Thoracic aorta (tissue), 2 donors: ENCODE data around the gene SMARCB1. TPM values are rescaled to one million over a fixed set of nuclear protein-coding genes. Genes with fewer than 3 reads are reported as not detected.

Experiments
- ATAC-seq: fragments of 150-250 bp; one replicate; pipeline ENCODE4 v1.8.0; 2017; ENCODE audit warnings: low read depth; ENCODE audit not compliant: insufficient number of reproducible peaks, low FRiP score
- DNase-seq: peaks from one replicate; pipeline ENCODE4 v3.0.0-alpha.2; 2020; ENCODE audit warnings: low spot score
- H3K27ac ChIP-seq, 2 donors: fragments of 200-600 bp; sonication (generic); 1 replicate in 1 of 2; 2 replicates in 1 of 2; pipeline ENCODE4 v1.5.1; 2016; ENCODE audit warnings: mild to moderate bottlenecking in 2 of 2, moderate library complexity in 2 of 2
- H3K27me3 ChIP-seq: fragments of 200-600 bp; sonication (generic); replicated peaks from 2 replicates; pipeline ENCODE4 v1.6.0; 2016; ENCODE audit warnings: mild to moderate bottlenecking; ENCODE audit not compliant: insufficient read depth
- H3K36me3 ChIP-seq: fragments of 200-600 bp; sonication (generic); one replicate; pipeline ENCODE4 v1.5.1; 2016
- H3K4me1 ChIP-seq, 2 donors: fragments of 200-600 bp; sonication (generic); 1 replicate in 1 of 2; 2 replicates in 1 of 2; pipeline versions ENCODE4 v1.5.1 to v1.6.0; 2016; ENCODE audit warnings: low read depth in 2 of 2, mild to moderate bottlenecking in 1 of 2; ENCODE audit not compliant: control insufficient read depth in 1 of 2
- H3K4me3 ChIP-seq: fragments of 200-600 bp; sonication (generic); 2 replicates; pipeline ENCODE4 v1.5.1; 2016; ENCODE audit warnings: mild to moderate bottlenecking
- H3K9me3 ChIP-seq: fragments of 200-600 bp; sonication (generic); 2 replicates; pipeline ENCODE4 v1.5.1; 2016
- CTCF ChIP-seq: fragments of 200-600 bp; sonication (generic); IDR thresholded peaks from one replicate; pipeline ENCODE4 v1.5.1; 2019; ENCODE audit warnings: antibody characterized with exemption
- total RNA-seq, 2 donors: library from RNA; depleted of rRNA; stranded (reverse); fragments of >200 nt; gene quantifications; one replicate each; pipeline versions ENCODE4 v1.1.0 to v1.2.3, GENCODE V29; 2016

SMARCB1 gene
- total RNA-seq, 2 donors from 2014 or later: 43.5 to 50.0 TPM

GRCh38 chr22:23767673-23768548 lies 18.9 kb upstream of the SMARCB1 start, which contains the start of gene CHCHD10:
TSS of gene CHCHD10 (minus strand) at chr22:23767972. CDS start at chr22:23767874, 98 bp downstream.
- Histone ChIP-seq H3K36me3 (no peaks in the 10 kb centered on the region), H3K4me3 (peak within 1 kb of the TSS; percentile 95), H3K4me1 (peaks cover 11 to 47% of the 10 kb centered on the region in 2 donors), H3K9me3 (no peaks in the 10 kb centered on the region), H3K27ac (peak within 1 kb of the TSS; percentile 43 to 59), H3K27me3 (no peaks in the 10 kb centered on the region)
- ATAC-seq (peak; percentile 65), DNase-seq (peak; percentile 31)
- TF ChIP-seq CTCF: peak; percentile 80

- Histone ChIP-seq H3K27me3 (no peaks in the 10 kb centered on the region), H3K9me3 (no peaks in the 10 kb centered on the region), H3K4me3 (no peak overlapping the region), H3K4me1 (peaks cover 3 to 45% of the 10 kb centered on the region in 2 donors), H3K36me3 (no peaks in the 10 kb centered on the region), H3K27ac (no peak overlapping the region)
- ATAC-seq: no peak
- no peak for DNase-seq
- TF ChIP-seq CTCF: no peak
These were observed 17.3 kb upstream of the SMARCB1 start for GRCh38 chr22:23769321-23769965.

- DNase-seq (no peak), ATAC-seq (no peak)
- no peak for TF ChIP-seq CTCF
- no peaks in the 10 kb centered on the region for H3K27me3 ChIP-seq
- H3K27ac ChIP-seq: no peak overlapping the region
- H3K4me3 ChIP-seq: peak overlapping the region; percentile 80
- H3K4me1 ChIP-seq: peaks cover 3 to 40% of the 10 kb centered on the region in 2 donors
- H3K9me3 ChIP-seq: no peaks in the 10 kb centered on the region
- no peaks in the 10 kb centered on the region for H3K36me3 ChIP-seq
These were observed 14.5 kb upstream of the SMARCB1 start for GRCh38 chr22:23772315-23772648.

- H3K27ac ChIP-seq: no peak within 1 kb of the TSS
- DNase-seq: no peak
These were observed 13.9 kb upstream of the SMARCB1 start, which contains the start of gene MMP11 for GRCh38 chr22:23772649-23773473. TSS of gene MMP11 (plus strand) at chr22:23772849. CDS start at chr22:23772871, 22 bp downstream.

More at GRCh38 chr22:23772649-23773473, 13.9 kb upstream of the SMARCB1 start, which contains the start of gene MMP11:
- TF ChIP-seq CTCF: no peak
- ATAC-seq: no peak
- H3K36me3 ChIP-seq: no peaks in the 10 kb centered on the region
- no peaks in the 10 kb centered on the region for H3K27me3 ChIP-seq
- no peaks in the 10 kb centered on the region for H3K9me3 ChIP-seq
- peaks cover 3 to 40% of the 10 kb centered on the region in 2 donors for H3K4me1 ChIP-seq
- peak within 1 kb of the TSS; percentile 80 for H3K4me3 ChIP-seq
